Loucy (cell line): ENCODE data around the gene SECISBP2.

Experiments
- H2AFZ ChIP-seq: fragments of 200-600 bp; sonication (generic); 2 replicates; pipeline ENCODE4 v1.6.0; 2016; ENCODE audit warnings: antibody characterized with exemption, mild to moderate bottlenecking, low read length, moderate library complexity
- H3F3A ChIP-seq: fragments of 200-600 bp; 2 replicates; pipeline ENCODE4 v1.6.0; 2016; ENCODE audit warnings: antibody characterized with exemption, low read depth, mild to moderate bottlenecking
- H3K27me3 ChIP-seq: fragments of 200-600 bp; sonication (generic); 2 replicates; pipeline ENCODE4 v1.6.1; 2014; ENCODE audit warnings: low read length, mild to moderate bottlenecking; ENCODE audit not compliant: insufficient read depth, poor library complexity, severe bottlenecking
- H3K36me3 ChIP-seq: fragments of 200-600 bp; sonication (generic); 2 replicates; pipeline ENCODE4 v1.6.1; 2016; ENCODE audit warnings: low read length; ENCODE audit not compliant: insufficient read depth
- H3K4me1 ChIP-seq: fragments of 200-600 bp; sonication (generic); 2 replicates; pipeline ENCODE4 v1.5.1; 2014; ENCODE audit warnings: low read length, mild to moderate bottlenecking; ENCODE audit not compliant: insufficient read depth, poor library complexity, severe bottlenecking
- H3K4me2 ChIP-seq: fragments of 200-600 bp; sonication (generic); 2 replicates; pipeline ENCODE4 v1.6.0; 2014; ENCODE audit warnings: antibody characterized with exemption, low read length, low read depth, mild to moderate bottlenecking; ENCODE audit not compliant: poor library complexity, severe bottlenecking
- H3K4me3 ChIP-seq: fragments of 200-600 bp; sonication (generic); 2 replicates; pipeline ENCODE4 v1.5.1; 2014; ENCODE audit warnings: low read length, mild to moderate bottlenecking, mixed read lengths; ENCODE audit not compliant: poor library complexity, severe bottlenecking
- H3K79me2 ChIP-seq: fragments of 200-600 bp; sonication (generic); 2 replicates; pipeline ENCODE4 v1.6.1; 2014; ENCODE audit warnings: low read length; ENCODE audit not compliant: insufficient read depth
- H3K9ac ChIP-seq: fragments of 200-600 bp; sonication (generic); 2 replicates; pipeline ENCODE4 v1.6.0; 2014; ENCODE audit warnings: mild to moderate bottlenecking, low read depth, low read length, moderate library complexity; ENCODE audit not compliant: poor library complexity, severe bottlenecking
- H3K9me2 ChIP-seq: fragments of 200-600 bp; sonication (generic); replicated peaks from 2 replicates; pipeline ENCODE4 v1.6.1; 2016; ENCODE audit warnings: low read depth, low read length, mixed read lengths
- H3K9me3 ChIP-seq: fragments of 200-600 bp; sonication (generic); 2 replicates; pipeline ENCODE4 v1.6.1; 2014; ENCODE audit warnings: mild to moderate bottlenecking, antibody characterized with exemption, low read length, low read depth; ENCODE audit not compliant: insufficient read depth
- H4K20me1 ChIP-seq: fragments of 200-600 bp; sonication (generic); 2 replicates; pipeline ENCODE4 v1.6.0; 2014; ENCODE audit warnings: antibody characterized with exemption, low read length, mild to moderate bottlenecking; ENCODE audit not compliant: insufficient read depth, poor library complexity, severe bottlenecking
- CTCF ChIP-seq: fragments of 200-600 bp; sonication (generic); conservative IDR thresholded peaks from 2 replicates; pipeline ENCODE4 v1.5.1; 2014; ENCODE audit warnings: mild to moderate bottlenecking, antibody characterized with exemption, low read length
- EZH2phosphoT487 ChIP-seq: fragments of 200-600 bp; IDR thresholded peaks from 2 replicates; pipeline ENCODE4 v1.6.1; 2018; ENCODE audit warnings: antibody characterized with exemption, mild to moderate bottlenecking, moderate library complexity, borderline replicate concordance

Gene SECISBP2

DNA sequence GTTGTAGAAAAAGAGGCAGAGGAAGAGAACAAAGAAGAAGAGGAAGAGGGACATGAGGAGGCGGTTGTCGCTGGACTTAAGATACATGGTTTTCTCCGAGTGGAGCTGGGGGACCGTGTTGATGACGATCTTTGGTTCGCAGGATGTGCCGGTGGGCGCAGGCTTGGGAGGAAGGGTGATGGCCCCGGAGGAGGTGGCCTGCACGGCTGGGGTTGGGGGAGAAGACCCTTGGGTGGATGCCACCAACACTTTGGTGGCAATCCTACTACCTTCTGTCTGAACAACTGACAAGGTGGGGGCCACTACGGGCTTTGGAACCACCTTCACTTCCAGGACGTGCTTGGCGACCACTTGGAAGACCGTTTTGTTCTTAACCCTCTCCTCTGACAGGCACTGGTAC lies 60.7 kb downstream of the SECISBP2 start:
- H3K27me3 ChIP-seq, result no peaks in the 10 kb centered on the region
- TF ChIP-seq CTCF, result no peak
- no peak for TF ChIP-seq EZH2phosphoT487
- no peak overlapping the region for H3K4me2 ChIP-seq
- peaks cover 10% of the 10 kb centered on the region for H4K20me1 ChIP-seq
- no peaks in the 10 kb centered on the region for H3K9me3 ChIP-seq
- H3K4me1 ChIP-seq, result peaks cover 26% of the 10 kb centered on the region
- H3K36me3 ChIP-seq, result peaks cover 75% of the 10 kb centered on the region
- no peak overlapping the region for H3K9ac ChIP-seq
- H3K4me3 ChIP-seq, result no peak overlapping the region
- peaks cover 16% of the 10 kb centered on the region for H3F3A ChIP-seq
- H3K79me2 ChIP-seq, result no peaks in the 10 kb centered on the region
- no peak overlapping the region for H2AFZ ChIP-seq
- no peaks in the 10 kb centered on the region for H3K9me2 ChIP-seq

GRCh38 chr9:89379508-89380115 lies 61.3 kb downstream of the SECISBP2 start:
- Histone ChIP-seq H3K27me3 (no peaks in the 10 kb centered on the region), H3F3A (peaks cover 16% of the 10 kb centered on the region), H3K4me3 (no peak overlapping the region), H3K79me2 (no peaks in the 10 kb centered on the region), H3K4me1 (peaks cover 21% of the 10 kb centered on the region), H3K9me2 (no peaks in the 10 kb centered on the region), H4K20me1 (peaks cover 10% of the 10 kb centered on the region), H3K9me3 (no peaks in the 10 kb centered on the region), H3K36me3 (peaks cover 81% of the 10 kb centered on the region), H3K9ac (no peak overlapping the region), H2AFZ (no peak overlapping the region), H3K4me2 (no peak overlapping the region)
- no peak for TF ChIP-seq CTCF

- H3K79me2 ChIP-seq, result no peaks in the 10 kb centered on the region
- H3K4me2 ChIP-seq, result no peak overlapping the region
- H3K9ac ChIP-seq, result no peak overlapping the region
- H2AFZ ChIP-seq, result no peak overlapping the region
- TF ChIP-seq EZH2phosphoT487, result no peak
- no peak for TF ChIP-seq CTCF
- no peaks in the 10 kb centered on the region for H3K9me3 ChIP-seq
- peaks cover 7% of the 10 kb centered on the region for H4K20me1 ChIP-seq
- H3K9me2 ChIP-seq, result no peaks in the 10 kb centered on the region
- no peak overlapping the region for H3K4me3 ChIP-seq
- peaks cover 11% of the 10 kb centered on the region for H3F3A ChIP-seq
- H3K27me3 ChIP-seq, result no peaks in the 10 kb centered on the region
- H3K36me3 ChIP-seq, result peaks cover 91% of the 10 kb centered on the region
- H3K4me1 ChIP-seq, result peaks cover 10% of the 10 kb centered on the region
These were observed 62.4 kb downstream of the SECISBP2 start for GRCh38 chr9:89380437-89381307.
